ENCODE results near the gene ADAMTS1.

ADAMTS1 gene

GRCh38 chr21:26844258-26845065, 747 bp downstream of the ADAMTS1 start:
- no peak for DNase-seq (ENCODE audit: low read depth in 2 of 2)

- DNase-seq (ENCODE audit: low read depth in 2 of 2), result no peak
These were observed 1.3 kb downstream of the ADAMTS1 start for GRCh38 chr21:26843933-26844257.

- no peak for DNase-seq (ENCODE audit: low read depth in 2 of 2)
These were observed 2.0 kb downstream of the ADAMTS1 start for GRCh38 chr21:26842974-26843932.

- DNase-seq (ENCODE audit: low read depth in 2 of 2), result no peak
These were observed 2.9 kb downstream of the ADAMTS1 start for GRCh38 chr21:26842300-26842699.

- no peak for DNase-seq (ENCODE audit: low read depth in 2 of 2)
These were observed 4.3 kb downstream of the ADAMTS1 start for GRCh38 chr21:26840912-26841311.

- DNase-seq (ENCODE audit: low read depth in 2 of 2), result no peak
These were observed 5.0 kb downstream of the ADAMTS1 start for GRCh38 chr21:26840201-26840600.

GRCh38 chr21:26837539-26837938, 7.7 kb downstream of the ADAMTS1 start:
- DNase-seq (ENCODE audit: low read depth in 2 of 2), result no peak

- no peak for DNase-seq (ENCODE audit: low read depth in 2 of 2)
These were observed 8.7 kb downstream of the ADAMTS1 start for GRCh38 chr21:26836528-26836927.

- no peak for DNase-seq (ENCODE audit: low read depth in 2 of 2)
These were observed 9.4 kb downstream of the ADAMTS1 start for GRCh38 chr21:26835714-26836265.

- DNase-seq (ENCODE audit: low read depth in 2 of 2), result no peak
These were observed 10.0 kb downstream of the ADAMTS1 start for GRCh38 chr21:26835027-26835713.

- no peak for DNase-seq (ENCODE audit: low read depth in 2 of 2)
These were observed 10.9 kb downstream of the ADAMTS1 start for GRCh38 chr21:26834181-26834905.

GRCh38 chr21:26833460-26833939, 11.7 kb downstream of the ADAMTS1 start:
- DNase-seq (ENCODE audit: low read depth in 2 of 2), result no peak

GRCh38 chr21:26833011-26833410, 12.2 kb downstream of the ADAMTS1 start:
- no peak for DNase-seq (ENCODE audit: low read depth in 2 of 2)

GRCh38 chr21:26832546-26832945, 12.7 kb downstream of the ADAMTS1 start:
- DNase-seq (ENCODE audit: low read depth in 2 of 2), result no peak

GRCh38 chr21:26826801-26827200, 18.4 kb downstream of the ADAMTS1 start:
- no peak for DNase-seq (ENCODE audit: low read depth in 2 of 2)

GRCh38 chr21:26820509-26820908, 24.7 kb downstream of the ADAMTS1 start:
- DNase-seq (ENCODE audit: low read depth in 2 of 2), result no peak

- no peak for DNase-seq (ENCODE audit: low read depth in 2 of 2)
These were observed 25.4 kb downstream of the ADAMTS1 start for GRCh38 chr21:26819740-26820324.

GRCh38 chr21:26818906-26819305, 26.3 kb downstream of the ADAMTS1 start:
- no peak for DNase-seq (ENCODE audit: low read depth in 2 of 2)

- no peak for DNase-seq (ENCODE audit: low read depth in 2 of 2)
These were observed 30.0 kb downstream of the ADAMTS1 start for GRCh38 chr21:26815197-26815596.

- DNase-seq (ENCODE audit: low read depth in 2 of 2), result no peak
These were observed 30.8 kb downstream of the ADAMTS1 start for GRCh38 chr21:26814386-26814785.

Data from stimulated activated CD4-positive, alpha-beta T cell treated with anti-CD3 and anti-CD28 coated beads, Interleukin-1b, Interleukin-23, amount 100 ng/mL, for 4 hours (primary cell).